Measurements from ENCODE around the gene FOXD2.

- TF ChIP-seq CTCF (conservative IDR thresholded peaks at IDR 0.05; ENCODE audit: low read length) (no peak), EZH2phosphoT487 (IDR thresholded peaks at IDR 0.05; ENCODE audit: borderline replicate concordance) (no peak)
These were observed 32.1 kb downstream of the FOXD2 start for GRCh38 chr1:47469910-47470309.
